Fibroblast of skin of scalp (primary cell): Measurements from ENCODE around the gene SNX12. TPM values are rescaled to one million over a fixed set of nuclear protein-coding genes. Genes with fewer than 3 reads are reported as not detected.

Source experiments
- DNase-seq: peaks from one replicate; pipeline ENCODE4 v3.0.0-alpha.2; 2013
- polyA plus RNA-seq, 2 experiments: library from polyadenylated mRNA; unstranded; fragments of 120-200 nt; gene quantifications; one replicate each; pipeline ENCODE4 v1.2.1, GENCODE V29; 2013; ENCODE audit not compliant: insufficient read length in 2 of 2

SNX12 gene
- 56.7 TPM for polyA plus RNA-seq (2013, experiment 1 of 2; ENCODE audit: insufficient read length)
- polyA plus RNA-seq (2013, experiment 2 of 2; ENCODE audit: insufficient read length), result 57.6 TPM

DNA sequence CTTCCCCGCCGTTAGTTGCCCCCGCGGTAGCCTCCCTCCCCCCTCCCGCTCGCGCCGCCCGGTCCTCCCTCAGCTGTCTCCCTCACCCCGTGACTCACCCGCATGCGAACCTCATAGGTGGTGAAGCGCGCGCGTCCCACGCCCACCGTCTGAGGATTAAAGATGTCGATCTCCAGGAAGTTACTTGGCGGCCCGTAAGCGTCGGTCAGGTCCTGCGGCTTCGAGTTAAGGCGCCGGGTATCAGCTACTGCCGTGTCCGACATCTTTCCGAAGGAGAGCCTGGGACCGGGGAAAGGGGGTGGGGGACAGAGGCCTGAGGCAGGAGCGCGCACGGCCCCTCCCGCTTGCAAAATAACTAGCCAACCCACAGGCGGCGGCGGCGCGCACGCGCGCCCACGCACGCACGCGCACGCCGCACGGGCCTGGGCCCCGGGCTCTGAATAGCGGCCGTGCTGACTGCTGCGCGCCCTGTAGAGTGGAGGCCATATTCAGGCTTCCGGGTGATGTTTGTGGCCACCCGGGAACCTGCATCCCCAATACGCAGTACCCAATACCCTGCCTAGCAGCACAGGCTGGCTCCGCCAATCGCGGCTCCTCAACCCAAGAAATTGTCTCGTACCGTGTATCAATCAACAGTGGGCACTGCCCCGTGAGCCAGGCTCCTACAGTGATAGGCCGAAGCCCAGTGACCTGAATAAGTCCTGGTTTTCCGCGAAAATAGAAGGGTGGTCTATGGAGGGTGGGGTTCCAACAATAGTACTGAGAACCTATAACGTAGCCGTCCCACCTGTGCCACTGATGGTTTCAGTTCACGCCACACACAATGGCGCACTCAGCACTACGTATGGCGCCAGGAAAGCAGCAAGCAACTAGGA is at the start of gene SNX12:
SNX12 (minus strand) TSS at position 291 of the 875 bp plus-strand sequence; CDS start at position 263, 28 bp downstream.
- DNase-seq, result peak; percentile 95

- DNase-seq, result no peak
Observed at GRCh38 chrX:71117358-71117757, 49.2 kb upstream of the SNX12 start.

- DNase-seq, result no peak
Observed at GRCh38 chrX:71111921-71112431, 43.8 kb upstream of the SNX12 start.

DNA sequence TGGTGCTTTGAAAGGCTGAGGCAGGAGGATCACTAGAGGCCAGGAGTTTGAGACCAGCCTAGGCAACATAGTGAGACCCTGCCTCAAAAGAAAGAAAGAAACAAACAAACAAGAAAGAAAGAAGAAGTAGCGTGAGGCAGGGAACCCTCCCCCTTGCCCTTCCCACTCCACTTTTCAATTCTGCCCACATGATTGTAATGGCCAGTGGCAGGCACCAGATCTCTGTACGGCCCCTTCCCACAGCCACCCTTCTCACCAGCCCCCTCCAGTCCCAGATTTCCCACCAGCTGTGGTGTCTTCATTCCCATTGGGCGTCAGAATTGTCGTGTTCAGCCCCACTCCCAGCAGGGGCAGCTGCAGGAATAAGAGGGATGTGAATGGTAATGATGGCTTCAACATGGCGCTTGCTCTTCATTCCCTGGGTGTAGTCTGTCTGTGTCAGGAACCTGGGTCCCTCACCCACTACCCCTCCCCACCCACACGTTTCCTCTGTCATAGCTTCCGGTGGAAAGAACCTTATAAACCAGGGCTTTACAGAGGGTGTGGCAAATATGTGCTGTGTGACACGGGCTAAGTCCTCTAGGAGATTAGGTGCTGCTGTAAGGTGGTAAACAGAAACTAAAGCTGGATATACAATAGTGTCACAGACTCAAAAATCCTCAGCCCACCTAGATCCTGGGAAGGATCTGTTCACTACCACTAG is 43.2 kb upstream of the SNX12 start, which contains the start of gene IL2RG:
IL2RG (minus strand) TSS at position 437 of the 703 bp plus-strand sequence; CDS start at position 399, 38 bp downstream.
- no peak for DNase-seq

DNA sequence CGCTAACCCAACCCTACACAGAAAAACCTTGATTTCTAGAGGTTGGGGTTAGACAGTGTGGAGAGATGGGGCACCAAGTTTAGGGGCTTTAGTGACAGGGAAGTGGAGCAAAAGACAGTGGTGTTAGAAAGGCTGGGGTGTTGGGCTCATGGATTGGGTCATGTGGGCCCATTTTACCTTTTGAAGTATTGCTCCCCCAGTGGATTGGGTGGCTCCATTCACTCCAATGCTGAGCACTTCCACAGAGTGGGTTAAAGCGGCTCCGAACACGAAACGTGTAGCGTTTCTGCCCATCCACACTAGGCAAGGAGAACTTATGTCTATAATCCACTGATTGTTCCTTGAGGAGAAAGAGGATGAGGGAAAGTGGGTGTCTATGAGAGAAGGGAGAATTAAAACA is 40.9 kb upstream of the SNX12 start:
- DNase-seq, result no peak

DNA sequence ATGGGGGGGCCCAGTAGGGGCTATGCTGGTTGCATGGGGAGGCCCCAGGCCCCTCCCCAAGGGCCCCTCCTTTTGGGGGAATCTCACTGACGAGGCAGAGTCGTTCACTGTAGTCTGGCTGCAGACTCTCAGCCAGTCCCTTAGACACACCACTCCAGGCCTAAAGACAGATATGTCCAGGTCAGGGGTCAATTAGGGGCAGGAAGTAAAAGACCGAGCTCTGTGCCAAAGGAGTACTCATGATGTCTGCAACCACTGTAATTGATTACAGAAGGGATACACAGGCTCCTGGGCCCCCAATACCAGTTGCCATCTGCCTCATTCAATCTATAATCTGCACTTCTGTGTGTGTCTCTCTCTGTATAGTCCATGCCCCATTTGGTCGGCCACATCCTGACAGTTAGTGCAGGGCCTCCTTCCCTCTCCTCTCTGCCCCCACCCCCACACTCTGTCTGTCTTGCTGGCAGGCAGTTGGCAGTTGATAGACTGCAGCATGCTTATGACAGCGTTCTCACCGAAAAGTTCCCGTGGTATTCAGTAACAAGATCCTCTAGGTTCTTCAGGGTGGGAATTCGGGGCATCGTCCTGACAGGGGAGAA is 39.7 kb upstream of the SNX12 start:
- DNase-seq, result no peak

DNA sequence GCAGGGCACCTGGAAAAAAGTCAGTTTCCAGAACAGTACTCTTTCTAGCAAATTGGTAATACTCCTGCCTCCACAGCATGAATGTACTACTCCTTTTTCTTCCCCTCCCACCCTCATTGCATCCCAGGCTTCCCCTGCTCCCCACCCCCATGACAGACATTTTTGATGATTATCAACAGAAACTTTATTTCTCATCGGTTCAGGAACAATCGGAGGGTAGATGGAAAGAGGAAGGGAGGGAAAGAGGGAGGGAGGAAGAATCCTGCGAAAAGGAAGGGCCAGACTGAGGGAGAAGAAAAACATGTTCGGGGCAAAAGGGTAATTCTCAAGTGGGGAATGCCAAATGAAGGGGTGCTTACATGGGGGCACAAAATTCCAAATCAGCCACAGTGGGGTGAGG is 39.1 kb upstream of the SNX12 start:
- no peak for DNase-seq

GRCh38 chrX:71106427-71106826 is 38.3 kb upstream of the SNX12 start, which contains the start of gene CXorf65:
Gene CXorf65 (minus strand): TSS chrX:71106740. CDS start chrX:71106556, 184 bp downstream.
- DNase-seq, result no peak

DNA sequence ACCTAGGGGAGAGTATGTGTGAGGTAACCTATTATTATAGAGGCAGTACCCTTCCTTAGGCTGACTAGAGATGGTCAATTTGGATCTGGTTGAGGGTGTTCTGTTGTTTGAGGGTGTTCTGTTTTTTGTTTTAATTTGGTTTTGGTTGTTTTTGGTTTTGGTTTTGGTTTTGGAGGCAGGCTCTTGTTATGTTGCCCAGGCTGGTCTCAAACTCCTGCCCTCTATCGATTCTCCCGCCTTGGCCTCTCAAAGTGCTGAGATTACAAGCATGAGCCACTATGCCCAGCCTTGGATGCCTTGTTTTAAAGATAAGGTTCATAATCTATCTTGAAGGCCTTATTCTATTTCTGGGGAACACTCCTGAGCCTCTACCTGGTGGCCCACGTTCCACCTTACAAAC is 37.5 kb upstream of the SNX12 start:
- DNase-seq, result no peak

- no peak for DNase-seq
Observed at GRCh38 chrX:71103110-71103983, 35.2 kb upstream of the SNX12 start.

GRCh38 chrX:71102292-71102691 is 34.2 kb upstream of the SNX12 start:
- no peak for DNase-seq

DNA sequence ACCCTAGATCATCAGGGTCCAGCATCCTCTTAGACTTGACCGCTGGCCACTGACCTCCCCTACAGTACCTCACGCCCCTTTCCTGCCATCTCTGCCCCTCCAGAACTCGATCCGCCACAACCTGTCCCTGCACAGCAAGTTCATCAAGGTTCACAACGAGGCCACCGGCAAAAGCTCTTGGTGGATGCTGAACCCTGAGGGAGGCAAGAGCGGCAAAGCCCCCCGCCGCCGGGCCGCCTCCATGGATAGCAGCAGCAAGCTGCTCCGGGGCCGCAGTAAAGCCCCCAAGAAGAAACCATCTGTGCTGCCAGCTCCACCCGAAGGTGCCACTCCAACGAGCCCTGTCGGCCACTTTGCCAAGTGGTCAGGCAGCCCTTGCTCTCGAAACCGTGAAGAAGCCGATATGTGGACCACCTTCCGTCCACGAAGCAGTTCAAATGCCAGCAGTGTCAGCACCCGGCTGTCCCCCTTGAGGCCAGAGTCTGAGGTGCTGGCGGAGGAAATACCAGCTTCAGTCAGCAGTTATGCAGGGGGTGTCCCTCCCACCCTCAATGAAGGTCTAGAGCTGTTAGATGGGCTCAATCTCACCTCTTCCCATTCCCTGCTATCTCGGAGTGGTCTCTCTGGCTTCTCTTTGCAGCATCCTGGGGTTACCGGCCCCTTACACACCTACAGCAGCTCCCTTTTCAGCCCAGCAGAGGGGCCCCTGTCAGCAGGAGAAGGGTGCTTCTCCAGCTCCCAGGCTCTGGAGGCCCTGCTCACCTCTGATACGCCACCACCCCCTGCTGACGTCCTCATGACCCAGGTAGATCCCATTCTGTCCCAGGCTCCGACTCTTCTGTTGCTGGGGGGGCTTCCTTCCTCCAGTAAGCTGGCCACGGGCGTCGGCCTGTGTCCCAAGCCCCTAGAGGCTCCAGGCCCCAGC is 32.7 kb upstream of the SNX12 start:
- no peak for DNase-seq

DNA sequence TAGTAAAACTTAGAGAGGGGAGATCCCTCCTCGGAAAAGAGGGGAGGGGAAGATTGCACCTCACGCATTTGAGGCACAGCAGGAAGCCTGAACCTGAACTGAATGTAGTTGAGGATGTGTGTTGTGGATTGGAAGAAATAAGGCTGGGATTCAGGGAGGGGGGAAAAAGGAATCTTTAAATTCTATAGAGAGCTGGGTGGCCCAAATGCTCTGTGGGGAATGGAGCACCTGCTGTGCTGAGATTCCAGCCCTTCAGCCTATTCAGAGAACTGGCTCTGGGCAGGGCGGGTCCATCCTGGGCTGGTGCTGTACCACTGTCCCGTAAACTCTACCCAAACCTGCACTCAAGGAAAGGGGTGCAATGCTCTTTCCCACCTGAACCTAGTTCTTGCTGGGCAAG is 31.6 kb upstream of the SNX12 start:
- DNase-seq, result no peak

- DNase-seq, result no peak
Observed at GRCh38 chrX:71098951-71099506, 30.9 kb upstream of the SNX12 start.

DNA sequence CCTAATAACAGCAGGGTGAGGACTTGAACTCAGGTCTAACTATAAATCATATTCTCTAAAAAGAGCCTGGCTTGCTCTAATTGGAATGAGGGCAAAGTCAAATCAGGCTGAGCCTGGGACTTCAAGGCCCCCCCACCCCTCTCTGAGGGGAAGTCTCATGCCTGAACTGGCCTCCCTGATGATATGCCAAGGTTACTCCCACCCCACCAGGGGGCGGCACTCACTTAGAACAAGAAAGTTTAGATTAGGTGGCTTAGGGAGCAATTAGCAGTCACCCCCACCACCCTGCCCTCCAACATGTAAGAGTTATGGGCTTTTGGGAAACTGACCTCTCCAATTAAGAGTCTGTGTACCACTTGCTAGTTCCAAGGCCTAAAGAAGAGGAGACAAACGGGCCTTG is 30.2 kb upstream of the SNX12 start:
- DNase-seq, result peak; percentile 35

- DNase-seq, result no peak
Observed at GRCh38 chrX:71096760-71097032, 28.6 kb upstream of the SNX12 start.

GRCh38 chrX:71095981-71096759 is 28.0 kb upstream of the SNX12 start:
- no peak for DNase-seq

- DNase-seq, result peak; percentile 82
Observed at GRCh38 chrX:71095555-71095980, 27.4 kb upstream of the SNX12 start, which contains the start of gene FOXO4. Gene FOXO4 (plus strand): TSS chrX:71095851. CDS start chrX:71096529, 678 bp downstream.

GRCh38 chrX:71095033-71095432 is 26.9 kb upstream of the SNX12 start:
- no peak for DNase-seq

DNA sequence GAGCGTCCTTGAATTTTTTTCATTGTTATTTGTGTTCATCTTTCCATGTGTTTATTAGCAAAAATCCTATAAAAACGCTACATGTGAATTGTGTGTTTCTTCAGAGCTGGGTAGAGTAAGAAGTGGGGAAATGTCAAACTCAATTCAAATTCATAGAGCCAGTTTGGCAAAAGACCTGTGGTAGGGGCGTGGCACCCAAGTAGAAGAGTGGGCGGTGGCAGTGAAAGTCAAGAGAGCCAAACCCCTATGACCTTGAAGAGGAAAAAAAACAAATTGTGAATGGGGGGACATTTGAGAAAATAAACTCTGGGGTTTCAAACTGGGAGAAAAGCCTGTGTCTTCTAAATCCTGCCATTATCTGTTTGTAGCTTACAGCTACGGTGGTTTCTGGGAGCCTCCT is 23.1 kb upstream of the SNX12 start:
- no peak for DNase-seq
